Bone marrow (tissue), 2 donors: ENCODE data around the gene MIB1.
"Not testable (repeated sequence)": the region's sequence is repeated elsewhere in the genome, so short reads cannot be mapped to it uniquely, and the experiment has no call there.

Experiments used
- DNase-seq, 2 donors: peaks; one replicate each; lab custom pipeline; 2025; lab: John Stamatoyannopoulos, UW

MIB1 gene

DNA sequence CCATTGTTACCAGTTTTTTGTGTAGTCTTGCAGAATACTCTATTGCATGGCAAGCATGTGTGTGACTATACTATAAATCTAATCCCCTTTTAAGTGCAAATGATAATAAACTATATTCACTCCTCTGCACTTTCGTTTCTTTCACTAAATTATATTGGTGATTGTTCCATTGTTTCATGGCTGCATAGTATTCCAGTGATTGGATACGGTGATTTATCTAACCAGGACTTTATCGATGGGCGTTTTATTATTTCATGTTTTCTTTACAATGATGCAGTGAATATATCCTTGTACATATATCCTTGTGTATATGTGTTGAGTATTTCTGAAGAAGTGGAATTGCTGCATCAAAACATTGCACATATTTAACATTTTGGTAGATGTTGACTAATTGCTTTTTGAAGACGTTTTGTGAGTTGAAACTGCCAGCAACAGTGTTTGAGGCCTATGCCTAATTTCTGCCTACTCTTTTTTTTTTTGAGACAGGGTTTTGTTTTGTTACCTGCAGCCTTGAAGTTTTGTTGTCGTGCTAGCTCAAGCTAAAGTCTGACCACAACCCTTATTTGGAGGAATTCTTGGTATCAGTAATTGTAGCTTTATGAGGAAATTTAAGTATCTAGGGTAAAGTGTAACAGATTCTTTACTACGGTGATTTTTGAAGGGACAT lies 2.7 kb downstream of the MIB1 start:
- DNase-seq: no peak

DNA sequence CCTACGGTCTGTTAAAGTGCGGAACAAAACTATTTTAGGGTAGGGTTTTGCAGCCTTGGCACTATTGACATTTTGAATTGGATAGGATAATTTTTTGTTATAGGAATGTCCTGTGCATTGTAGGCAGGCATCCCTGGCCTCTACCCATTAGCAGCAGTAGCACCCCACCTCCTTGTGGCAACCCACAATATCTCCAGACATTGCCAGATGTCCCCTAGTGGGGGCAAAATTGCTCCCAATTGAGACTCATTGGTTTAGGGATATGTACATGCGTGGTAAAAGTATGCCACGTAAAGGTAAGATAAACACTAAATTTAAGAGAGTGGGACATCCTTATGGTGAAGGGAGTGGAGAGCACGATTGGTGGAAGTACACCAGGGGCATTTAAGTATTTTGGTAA lies 4.6 kb downstream of the MIB1 start:
- no peak for DNase-seq

- DNase-seq: no peak
These were observed 6.7 kb downstream of the MIB1 start for GRCh38 chr18:21747268-21747667.

DNA sequence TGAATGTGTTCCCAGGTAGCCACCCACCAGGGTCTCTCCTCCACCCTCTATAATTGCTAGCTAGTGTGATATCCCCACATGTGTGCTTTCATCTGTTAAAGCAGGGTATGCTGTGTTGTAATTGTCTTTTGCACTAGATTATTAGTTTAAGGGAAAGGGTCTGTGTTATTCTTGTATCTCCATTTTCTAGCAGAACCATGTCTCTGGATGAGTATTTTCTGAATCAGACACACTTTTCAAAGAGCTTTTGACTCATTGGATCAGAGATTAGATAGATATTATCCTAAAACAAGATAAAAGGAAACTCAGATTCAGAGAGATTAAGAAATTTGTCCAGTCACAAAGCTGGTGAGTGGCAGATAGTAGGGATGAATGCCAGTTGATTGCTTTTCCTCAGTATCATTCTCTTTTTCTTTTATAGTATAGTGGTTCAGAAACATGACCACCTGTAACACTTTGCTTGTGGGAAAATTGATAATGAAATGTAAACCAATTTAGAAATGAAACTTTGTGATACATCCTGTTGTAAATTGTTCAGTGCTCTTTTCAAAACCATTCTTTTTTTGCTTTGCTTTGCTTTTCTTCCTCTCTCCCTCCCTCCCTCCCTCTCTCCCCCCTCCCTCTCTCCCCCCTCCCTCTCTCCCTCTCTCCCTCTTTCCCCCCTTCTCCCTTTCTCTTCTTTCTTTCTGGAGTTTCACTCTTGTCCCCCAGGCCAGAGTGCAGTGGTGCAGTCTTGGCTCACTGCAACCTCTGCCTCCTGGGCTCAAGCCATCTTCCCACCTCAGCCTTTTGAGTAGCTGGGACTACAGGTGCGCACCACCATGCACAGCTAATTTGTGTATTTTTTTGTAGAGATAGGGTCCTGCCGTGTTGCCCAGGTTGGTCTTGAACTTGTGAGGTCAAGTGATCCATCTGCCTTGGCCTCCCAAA lies 7.4 kb downstream of the MIB1 start:
- DNase-seq: no peak

GRCh38 chr18:21757833-21758232 lies 17.2 kb downstream of the MIB1 start:
- DNase-seq: no peak

- no peak for DNase-seq
These were observed 19.2 kb downstream of the MIB1 start for GRCh38 chr18:21759836-21760235.

DNA sequence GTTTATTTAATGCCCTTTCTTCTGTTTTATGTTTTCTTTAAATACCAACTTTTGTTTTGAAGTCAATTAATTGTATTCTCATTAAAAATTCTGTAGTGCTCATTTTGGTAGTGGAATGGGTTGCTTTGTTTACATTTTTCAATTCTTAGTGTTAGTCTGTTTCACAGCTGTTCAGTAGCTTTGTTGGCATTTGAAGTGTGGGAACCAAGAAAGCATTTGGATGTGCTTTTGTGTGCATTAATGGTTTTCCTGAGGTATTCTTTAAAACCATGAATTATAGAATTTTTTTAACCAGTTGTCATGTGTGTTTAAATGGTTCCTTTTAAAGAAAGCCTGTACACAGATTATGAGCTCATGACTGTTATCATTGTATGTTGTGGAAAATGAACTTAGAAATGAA lies 19.7 kb downstream of the MIB1 start:
- DNase-seq: no peak

- DNase-seq: no peak
These were observed 21.0 kb downstream of the MIB1 start for GRCh38 chr18:21761471-21762115.

DNA sequence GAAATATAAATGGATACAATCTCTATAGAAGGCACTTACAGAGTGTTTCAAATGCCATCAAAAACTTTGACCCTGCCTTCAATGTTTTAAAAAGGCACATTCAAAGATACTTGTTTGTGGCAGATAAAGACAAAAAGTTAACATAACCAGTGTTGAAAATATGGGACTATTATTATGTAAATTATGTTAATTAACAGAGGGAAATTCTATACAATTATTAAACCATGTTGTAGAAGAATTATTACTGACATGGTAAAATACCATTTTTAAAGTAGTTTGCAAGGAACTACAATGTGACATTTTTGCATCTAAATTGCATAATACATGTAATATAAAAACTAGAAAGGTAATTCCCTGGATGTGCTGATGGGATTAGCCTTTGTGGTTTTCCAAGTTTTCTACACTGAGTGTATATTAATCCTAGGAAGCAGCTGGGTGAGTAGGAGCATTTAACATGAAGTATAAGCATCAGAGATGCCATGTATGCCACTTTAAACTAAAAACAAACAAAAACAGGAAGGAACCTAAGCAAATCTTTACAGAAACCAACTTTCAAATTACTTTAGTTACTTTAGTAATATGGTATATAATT lies 21.7 kb downstream of the MIB1 start:
- no peak for DNase-seq

DNA sequence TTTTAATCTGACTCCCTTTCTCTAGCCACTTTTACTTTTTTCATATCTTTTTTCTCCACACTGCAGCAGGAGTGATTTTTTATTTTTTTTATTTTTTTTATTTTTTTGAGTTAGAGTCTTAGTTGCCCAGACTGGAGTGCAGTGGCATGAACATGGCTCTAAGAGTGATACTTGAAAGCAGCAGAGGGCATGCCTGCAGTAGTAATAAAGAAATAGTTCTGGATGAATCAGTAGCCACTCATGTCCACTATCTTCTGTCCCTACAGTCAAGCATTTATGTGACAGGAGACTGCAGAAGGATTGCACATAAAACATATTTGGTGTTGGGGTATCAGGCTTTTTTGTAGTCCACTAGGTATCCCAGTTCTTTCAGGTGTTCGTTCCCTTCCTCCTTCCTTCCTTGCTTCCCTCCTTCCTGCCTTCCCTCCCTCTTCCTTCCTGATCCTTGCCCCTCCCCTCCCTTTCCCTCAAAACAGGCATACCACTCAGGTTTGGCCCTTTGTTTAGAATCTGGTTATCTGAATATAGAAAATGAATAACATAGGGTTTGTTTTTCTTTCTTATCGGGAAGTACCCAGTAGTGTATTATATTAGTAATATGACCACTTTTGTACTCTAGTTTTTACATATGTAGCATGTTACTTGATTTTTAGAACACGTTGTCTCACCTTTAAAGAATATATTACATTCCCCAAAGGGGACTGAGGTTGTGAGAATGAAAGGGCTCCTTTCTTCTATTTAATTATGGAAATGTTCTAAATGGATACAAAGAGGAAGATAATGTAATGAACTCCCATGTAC lies 23.5 kb downstream of the MIB1 start:
- DNase-seq: no peak

DNA sequence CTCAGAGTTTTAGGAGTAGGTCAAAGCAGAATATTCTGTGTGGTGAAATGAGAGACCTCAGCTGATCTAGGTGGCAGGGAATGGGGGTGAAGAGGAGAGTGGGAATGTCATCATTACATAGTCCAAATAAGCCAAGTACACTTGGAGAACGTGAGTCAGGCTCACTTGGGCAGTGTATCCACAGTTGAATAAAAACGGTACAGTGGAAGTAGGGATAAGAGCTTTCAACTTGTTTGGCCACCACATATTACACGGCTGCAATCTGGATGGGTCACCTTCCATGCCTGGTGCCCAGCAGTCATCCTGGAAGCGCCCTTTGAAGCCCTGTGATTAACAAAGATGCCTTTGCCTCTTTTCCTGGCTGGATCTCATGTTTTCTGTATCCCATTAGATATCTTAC lies 28.6 kb downstream of the MIB1 start:
- DNase-seq: no peak

DNA sequence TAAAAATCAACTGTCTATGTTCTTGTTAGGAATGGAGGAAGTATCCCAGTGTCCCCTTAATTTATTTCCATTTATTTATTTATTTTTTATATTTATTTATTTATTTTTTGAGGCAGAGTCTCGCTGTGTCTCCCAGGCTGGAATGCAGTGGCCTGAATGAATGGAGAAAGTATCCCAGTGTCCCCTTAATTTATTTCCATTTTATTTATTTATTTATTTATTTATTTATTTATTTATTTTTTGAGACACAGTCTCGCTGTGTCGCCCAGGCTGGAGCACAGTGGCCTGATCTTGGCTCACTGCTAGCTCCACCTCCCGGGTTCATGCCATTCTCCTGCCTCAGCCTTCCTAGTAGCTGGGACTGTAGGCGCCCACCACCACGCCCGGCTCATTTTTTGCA lies 34.1 kb downstream of the MIB1 start:
- DNase-seq: no peak

DNA sequence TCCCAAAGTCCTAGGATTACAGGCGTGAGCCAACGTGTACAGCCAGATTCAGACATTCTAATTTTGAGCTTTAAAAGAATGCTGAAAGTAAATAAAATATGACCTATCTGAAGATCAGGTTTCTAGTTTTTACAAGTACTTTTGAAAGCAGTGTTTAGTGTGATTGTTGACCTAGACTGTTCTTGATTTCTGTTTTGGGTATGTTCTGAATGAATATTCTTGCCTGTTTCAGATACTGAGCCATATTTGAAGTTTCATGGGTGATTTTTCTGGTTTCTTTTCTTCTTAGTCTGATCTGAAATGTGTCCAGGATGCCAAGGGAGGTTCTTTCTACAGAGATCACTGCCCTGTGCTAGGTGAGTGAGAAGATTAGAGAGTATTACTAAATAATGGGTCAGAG lies 37.2 kb downstream of the MIB1 start:
- no peak for DNase-seq

- DNase-seq: no peak
These were observed 45.9 kb downstream of the MIB1 start for GRCh38 chr18:21786526-21786925.

GRCh38 chr18:21796089-21796488 lies 55.5 kb downstream of the MIB1 start:
- DNase-seq: not testable (repeated sequence)

GRCh38 chr18:21798126-21798525 lies 57.5 kb downstream of the MIB1 start:
- no peak for DNase-seq

GRCh38 chr18:21799721-21800120 lies 59.1 kb downstream of the MIB1 start:
- no peak for DNase-seq

DNA sequence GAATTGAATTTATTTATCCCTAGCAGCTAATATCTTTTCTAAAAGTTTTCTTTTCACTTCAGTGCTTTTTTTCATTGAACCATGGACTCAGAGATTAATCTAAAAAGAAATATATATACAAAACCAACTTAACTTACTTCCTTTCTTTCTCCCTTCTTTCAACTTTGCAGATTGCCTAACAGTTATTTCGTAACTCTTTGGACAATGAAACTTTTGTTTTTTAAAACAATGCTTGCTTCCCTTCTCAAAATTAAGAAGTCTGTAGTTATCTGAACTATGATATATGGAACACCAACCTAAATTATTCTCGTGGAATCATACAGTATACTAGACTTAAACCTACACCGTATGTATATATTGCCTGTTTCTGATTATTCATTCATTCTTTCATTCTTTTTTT lies 62.9 kb downstream of the MIB1 start:
- DNase-seq: no peak

DNA sequence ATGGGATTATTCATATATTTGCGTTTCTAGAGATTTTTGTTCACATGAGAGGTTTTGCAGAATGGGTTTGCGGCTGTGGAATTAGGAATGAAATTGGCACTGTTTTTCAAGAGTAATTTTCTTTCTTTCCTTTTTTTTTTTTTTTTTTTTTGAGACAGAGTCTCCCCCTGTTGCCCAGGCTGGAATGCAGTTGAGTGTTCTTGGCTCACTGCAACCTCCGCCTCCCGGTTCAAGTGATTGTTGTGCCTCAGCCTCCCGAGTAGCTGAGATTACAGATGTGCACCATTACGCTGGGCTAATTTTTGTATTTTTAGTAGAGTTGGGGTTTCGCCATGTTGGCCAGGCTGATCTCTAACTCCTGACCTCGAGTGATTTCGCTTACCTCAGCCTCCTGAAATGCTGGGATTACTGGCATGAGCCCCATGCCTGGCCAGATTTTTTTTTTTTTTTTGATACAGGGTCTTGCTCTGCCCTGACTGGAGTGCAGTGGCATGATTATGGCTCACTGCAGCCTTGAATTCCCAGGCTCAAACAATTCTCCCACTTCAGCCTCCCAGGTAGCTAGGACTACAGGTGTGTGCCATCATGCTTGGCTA lies 65.3 kb downstream of the MIB1 start:
- DNase-seq: no peak

DNA sequence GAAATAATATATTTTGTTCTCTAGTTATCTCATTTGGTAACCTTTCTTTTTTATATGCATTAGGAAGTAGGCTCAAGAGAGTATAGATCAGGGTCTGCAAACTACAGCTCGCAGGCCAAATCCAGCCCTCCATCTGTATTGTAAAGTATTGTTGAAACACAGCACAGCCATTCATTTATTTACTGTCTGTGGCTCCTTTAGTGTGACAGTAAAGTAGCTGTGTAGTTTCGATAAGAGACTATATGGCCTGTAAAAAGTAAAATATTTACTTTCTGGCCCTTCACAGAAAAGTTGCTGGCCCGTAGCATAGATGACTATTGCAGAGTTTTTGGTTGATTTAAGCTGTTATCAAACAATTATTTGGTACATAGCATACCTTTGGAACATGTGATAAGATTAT lies 67.6 kb downstream of the MIB1 start:
- DNase-seq: no peak

DNA sequence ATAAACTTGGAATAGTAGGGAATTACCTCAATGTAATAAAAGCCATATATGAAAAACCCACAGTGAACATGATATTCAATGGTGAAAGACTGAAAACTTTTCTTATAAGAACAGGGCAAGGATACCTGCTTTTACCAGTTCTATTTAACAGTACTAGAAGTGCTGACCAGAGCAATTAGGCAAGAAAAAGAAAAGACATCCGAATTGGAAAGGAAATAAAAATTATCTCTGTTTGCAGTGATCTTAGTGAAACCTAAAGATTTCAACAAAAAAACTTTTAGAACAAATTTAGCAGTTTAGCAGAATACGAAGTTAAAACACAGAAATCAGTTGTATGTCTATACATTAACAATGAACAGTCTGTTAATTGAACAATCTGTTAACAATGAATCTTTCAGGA lies 69.1 kb downstream of the MIB1 start:
- no peak for DNase-seq
